Chondrocyte (in vitro differentiated cells): ENCODE data around the gene CUBN. TPM values are rescaled to one million over a fixed set of nuclear protein-coding genes. Genes with fewer than 3 reads are reported as not detected.

Experiments
- DNase-seq: peaks from one replicate; pipeline ENCODE4 v3.0.0; 2021; ENCODE audit warnings: mixed read lengths, low spot score
- H3K27ac Mint-ChIP-seq: one replicate; pipeline ENCODE4 v1.8.0; 2021; ENCODE audit warnings: mild to moderate bottlenecking, moderate library complexity, mixed read lengths; ENCODE audit not compliant: unreplicated experiment
- H3K27me3 Mint-ChIP-seq: 2 replicates; pipeline ENCODE4 v1.8.0; 2021; ENCODE audit warnings: low read depth, mixed read lengths
- H3K36me3 Mint-ChIP-seq: 2 replicates; pipeline ENCODE4 v1.8.0; 2021; ENCODE audit warnings: low read depth, mixed read lengths
- H3K4me1 Mint-ChIP-seq: 2 replicates; pipeline ENCODE4 v1.8.0; 2021; ENCODE audit warnings: low read depth, mild to moderate bottlenecking, mixed read lengths
- H3K4me3 Mint-ChIP-seq: one replicate; pipeline ENCODE4 v1.8.0; 2021; ENCODE audit warnings: mild to moderate bottlenecking, moderate library complexity, mixed read lengths; ENCODE audit not compliant: unreplicated experiment
- H3K9me3 Mint-ChIP-seq: 2 replicates; pipeline ENCODE4 v1.8.0; 2021; ENCODE audit warnings: low read depth, mixed read lengths
- CTCF ChIP-seq: fragments of 200-600 bp; sonication (generic); IDR thresholded peaks from 2 replicates; pipeline ENCODE4 v1.5.0; 2021; ENCODE audit warnings: antibody characterized with exemption, mild to moderate bottlenecking, moderate library complexity
- total RNA-seq: library from RNA; stranded (reverse); gene quantifications from 3 replicates; pipeline ENCODE4 v1.2.1, GENCODE V29; 2021

The CUBN gene
- total RNA-seq, 1 donor from 2014 or later, result 1.0 TPM

DNA sequence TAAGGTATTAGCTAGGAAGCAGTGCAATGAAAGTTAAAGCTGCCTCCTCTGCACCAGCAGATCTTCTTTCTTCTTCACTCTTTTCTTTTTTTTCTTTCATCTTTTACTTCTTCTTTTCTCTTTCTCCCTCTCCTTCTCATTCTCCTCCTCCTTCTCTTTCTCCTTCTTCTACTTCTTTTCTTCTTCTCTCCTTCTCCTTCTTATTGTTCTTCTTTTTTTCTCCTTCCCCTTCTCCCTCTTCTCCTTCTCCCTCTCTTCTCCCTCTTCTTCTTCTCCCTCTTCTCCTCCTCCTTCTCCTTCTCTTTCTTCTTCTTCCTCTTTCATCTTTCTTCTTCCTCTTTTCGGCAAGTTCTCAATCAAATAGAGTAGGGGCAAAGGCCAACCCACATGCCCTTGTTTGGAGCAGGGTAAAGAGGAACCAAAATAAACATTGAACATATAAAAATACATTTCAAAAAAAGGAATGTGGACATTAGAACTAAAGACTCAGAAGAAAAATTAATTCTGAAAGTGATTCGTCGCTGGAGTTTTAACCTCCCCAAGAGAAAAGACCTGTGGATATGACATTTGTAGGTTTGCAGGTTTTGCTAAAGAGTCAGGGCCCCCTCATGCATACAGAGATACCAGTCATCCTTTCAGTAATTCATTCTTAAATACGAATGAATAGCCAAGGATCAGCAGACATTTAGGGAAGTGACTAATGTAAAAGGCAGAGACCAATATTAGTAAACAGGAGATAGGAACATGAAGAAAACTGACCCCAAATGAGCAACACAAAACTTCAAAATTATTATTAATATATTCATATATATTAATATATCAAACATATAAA is 219.4 kb downstream of the CUBN start:
- Mint-ChIP-seq H3K27me3 (no peaks in the 10 kb centered on the region), H3K9me3 (no peaks in the 10 kb centered on the region), H3K27ac (no peak overlapping the region), H3K4me3 (no peak overlapping the region), H3K36me3 (no peaks in the 10 kb centered on the region), H3K4me1 (peaks cover 5% of the 10 kb centered on the region)
- DNase-seq, result no peak
- no peak for TF ChIP-seq CTCF

DNA sequence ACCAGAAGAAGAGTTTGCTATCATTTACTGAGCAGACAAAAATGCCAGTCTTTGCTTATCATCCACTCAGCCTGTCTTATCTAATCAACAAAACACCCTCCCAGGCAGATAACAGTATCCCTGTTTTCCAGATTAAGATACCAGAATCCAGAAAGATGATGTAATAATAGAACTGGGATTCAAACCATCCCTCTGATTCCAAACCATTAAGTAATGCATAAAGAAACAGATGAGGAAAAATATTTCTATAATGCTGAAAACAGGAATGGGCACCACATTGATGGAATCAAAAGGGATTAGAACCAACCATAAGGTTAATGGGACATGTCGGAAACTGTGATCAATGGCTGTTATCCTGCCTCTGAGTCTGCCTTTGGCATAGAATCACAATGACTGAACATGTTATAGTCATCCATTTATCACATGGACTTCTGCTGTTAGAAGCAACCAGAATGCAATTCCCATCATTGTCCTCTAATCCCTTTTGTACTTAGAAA is 220.3 kb downstream of the CUBN start:
- TF ChIP-seq CTCF, result no peak
- no peak for DNase-seq
- H3K4me1 Mint-ChIP-seq, result peaks cover 8% of the 10 kb centered on the region
- H3K36me3 Mint-ChIP-seq, result no peaks in the 10 kb centered on the region
- H3K9me3 Mint-ChIP-seq, result no peaks in the 10 kb centered on the region
- no peak overlapping the region for H3K27ac Mint-ChIP-seq
- H3K27me3 Mint-ChIP-seq, result no peaks in the 10 kb centered on the region
- no peak overlapping the region for H3K4me3 Mint-ChIP-seq

- peaks cover 2% of the 10 kb centered on the region for H3K36me3 Mint-ChIP-seq
- H3K4me1 Mint-ChIP-seq, result peaks cover 8% of the 10 kb centered on the region
- no peak for TF ChIP-seq CTCF
- H3K27me3 Mint-ChIP-seq, result no peaks in the 10 kb centered on the region
- peaks cover 7% of the 10 kb centered on the region for H3K9me3 Mint-ChIP-seq
- no peak overlapping the region for H3K4me3 Mint-ChIP-seq
- no peak for DNase-seq
- no peak overlapping the region for H3K27ac Mint-ChIP-seq
Observed at GRCh38 chr10:16907687-16908086, 221.9 kb downstream of the CUBN start.

DNA sequence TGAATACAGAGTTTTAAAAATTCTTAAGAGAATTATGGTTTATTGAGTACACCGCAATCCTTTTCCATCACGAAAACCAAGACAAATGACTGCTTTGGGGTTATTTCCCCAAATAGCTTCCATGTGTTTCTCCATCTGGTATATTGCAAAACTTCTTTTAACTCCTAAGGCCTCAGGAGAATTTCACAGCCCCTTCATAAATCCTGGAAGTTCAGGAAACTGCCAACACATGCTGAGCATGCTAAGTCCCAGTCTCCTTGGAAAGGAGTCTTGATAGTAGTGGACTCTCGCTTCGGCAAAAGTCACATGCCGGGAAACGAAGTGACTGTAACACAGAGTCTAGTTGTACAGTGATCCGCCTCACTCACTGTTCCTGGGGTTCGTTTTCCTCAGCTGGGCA is 224.3 kb downstream of the CUBN start:
- H3K9me3 Mint-ChIP-seq, result peaks cover 10% of the 10 kb centered on the region
- no peaks in the 10 kb centered on the region for H3K27me3 Mint-ChIP-seq
- H3K27ac Mint-ChIP-seq, result no peak overlapping the region
- no peak for TF ChIP-seq CTCF
- peaks cover 7% of the 10 kb centered on the region for H3K4me1 Mint-ChIP-seq
- H3K4me3 Mint-ChIP-seq, result no peak overlapping the region
- no peak for DNase-seq
- H3K36me3 Mint-ChIP-seq, result peaks cover 3% of the 10 kb centered on the region

GRCh38 chr10:16904639-16905061 is 225.0 kb downstream of the CUBN start:
- Mint-ChIP-seq H3K27me3 (no peaks in the 10 kb centered on the region), H3K4me3 (no peak overlapping the region), H3K36me3 (peaks cover 3% of the 10 kb centered on the region), H3K4me1 (peaks cover 3% of the 10 kb centered on the region), H3K27ac (no peak overlapping the region), H3K9me3 (peaks cover 10% of the 10 kb centered on the region)
- TF ChIP-seq CTCF, result no peak
- DNase-seq, result no peak
